ENCODE data around the gene TAS2R1. TPM values are rescaled to one million over a fixed set of nuclear protein-coding genes. Genes with fewer than 3 reads are reported as not detected.

Gene TAS2R1
- polyA plus RNA-seq, 1 of the 3 experiments (the other 2 are of a cell fraction), result not detected

GRCh38 chr5:9663891-9664290 is 33.7 kb upstream of the TAS2R1 start (continued):
- TF ChIP-seq PBX3 (IDR thresholded peaks at IDR 0.05), result no peak
- TF ChIP-seq TCF12 (IDR thresholded peaks at IDR 0.05), result no peak
- TF ChIP-seq CTCF (IDR thresholded peaks at IDR 0.05), result no peak

GRCh38 chr5:9661316-9662015 is 31.3 kb upstream of the TAS2R1 start:
- H3K27me3 ChIP-seq (ENCODE audit: insufficient read depth), result no peaks in the 10 kb centered on the region
- no peak overlapping the region for H3K9ac ChIP-seq
- no peaks in the 10 kb centered on the region for H3F3A ChIP-seq (replicated peaks; ENCODE audit: insufficient read depth)
- TF ChIP-seq POLR2AphosphoS5 (IDR thresholded peaks at IDR 0.05; ENCODE audit: low read depth, low read length) (no peak), TCF12 (IDR thresholded peaks at IDR 0.05) (peak; percentile 82), NRF1 (IDR thresholded peaks at IDR 0.05; ENCODE audit: low read depth, low read length) (no peak), PBX3 (IDR thresholded peaks at IDR 0.05) (peak; percentile 35; the same call in 1 of the 2 replicates)
- ChIA-PET POLR2A (no interaction called here), CTCF (no interaction called here)
- DNase-seq, result no peak
- H2AFZ ChIP-seq (ENCODE audit: low read depth), result no peak overlapping the region
- 30% methylated on average over 6 of the region's 6 CpGs for WGBS (ENCODE audit: low lambda C conversion rate)
- H3K4me2 ChIP-seq, result no peak overlapping the region
- H3K9me2 ChIP-seq, result no peaks in the 10 kb centered on the region
- no peaks in the 10 kb centered on the region for H3K36me3 ChIP-seq (replicated peaks in 1 of 2; ENCODE audit: control insufficient read depth in 1 of 2, insufficient read depth in 2 of 2, low read length in 1 of 2)
- no peaks in the 10 kb centered on the region for H3K9me3 ChIP-seq
- H3K27ac ChIP-seq (ENCODE audit: low read depth in 2 of 2, low read length in 1 of 2), result no peak overlapping the region
- peaks cover 0 to 3% of the 10 kb centered on the region in 2 experiments; a peak in 1 of 4 replicates for H3K4me1 ChIP-seq (ENCODE audit: control insufficient read depth in 1 of 2, insufficient read depth in 2 of 2, low read depth in 1 of 2, low read length in 1 of 2)
- H3K4me3 ChIP-seq (ENCODE audit: low read depth in 2 of 2, low read length in 1 of 2), result no peak overlapping the region
- H4K20me1 ChIP-seq (ENCODE audit: insufficient read depth), result no peaks in the 10 kb centered on the region
- no peaks in the 10 kb centered on the region for H3K79me2 ChIP-seq (ENCODE audit: insufficient read depth)

GRCh38 chr5:9658706-9659105 is 28.6 kb upstream of the TAS2R1 start:
- Histone ChIP-seq H3K27me3 (ENCODE audit: insufficient read depth) (no peaks in the 10 kb centered on the region), H3K9me2 (no peaks in the 10 kb centered on the region), H3K4me3 (ENCODE audit: low read depth in 2 of 2, low read length in 1 of 2) (no peak overlapping the region), H3K4me2 (no peak overlapping the region), H4K20me1 (ENCODE audit: insufficient read depth) (no peaks in the 10 kb centered on the region), H3K27ac (ENCODE audit: low read depth in 2 of 2, low read length in 1 of 2) (no peak overlapping the region), H3K9ac (no peak overlapping the region), H3K79me2 (ENCODE audit: insufficient read depth) (no peaks in the 10 kb centered on the region), H3K9me3 (no peaks in the 10 kb centered on the region), H3F3A (replicated peaks; ENCODE audit: insufficient read depth) (no peaks in the 10 kb centered on the region), H3K4me1 (ENCODE audit: control insufficient read depth in 1 of 2, insufficient read depth in 2 of 2, low read depth in 1 of 2, low read length in 1 of 2) (peaks cover 0 to 3% of the 10 kb centered on the region in 2 experiments; a peak in 1 of 4 replicates), H3K36me3 (replicated peaks in 1 of 2; ENCODE audit: control insufficient read depth in 1 of 2, insufficient read depth in 2 of 2, low read length in 1 of 2) (no peaks in the 10 kb centered on the region), H2AFZ (ENCODE audit: low read depth) (no peak overlapping the region)
- POLR2A ChIA-PET, result no interaction called here
- CTCF ChIA-PET, result interaction anchor here (1.0 to 1.1 kb wide), 2 partner anchors 8 to 23 kb away, joined by 3 read pairs; no protein-coding TSS in a partner anchor
- 25% methylated on average over 2 of the region's 2 CpGs for WGBS (ENCODE audit: low lambda C conversion rate)
- DNase-seq, result no peak
- TF ChIP-seq CHD2 (IDR thresholded peaks at IDR 0.05; ENCODE audit: low read length, partially characterized antibody), result no peak
- TF ChIP-seq FOSL2 (IDR thresholded peaks at IDR 0.05; ENCODE audit: borderline replicate concordance, low read depth), result no peak
- TF ChIP-seq YY1 (IDR thresholded peaks at IDR 0.05; ENCODE audit: low read depth), result no peak
- TF ChIP-seq ZBTB33 (IDR thresholded peaks at IDR 0.05; ENCODE audit: borderline replicate concordance, low read depth), result no peak
- TF ChIP-seq RFX5 (IDR thresholded peaks at IDR 0.05; ENCODE audit: low read length), result no peak
- TF ChIP-seq ELF1 (IDR thresholded peaks at IDR 0.05), result no peak
- no peak for TF ChIP-seq GABPA (IDR thresholded peaks at IDR 0.05; ENCODE audit: low read depth)
- no peak for TF ChIP-seq GATA2 (CRISPR knock-in tag; IDR thresholded peaks at IDR 0.05)
- TF ChIP-seq EP300 (IDR thresholded peaks at IDR 0.05; ENCODE audit: borderline replicate concordance in 1 of 2, low read depth in 1 of 2, low read length in 1 of 2), result no peak
- TF ChIP-seq JUND (IDR thresholded peaks at IDR 0.05), result no peak
- no peak for TF ChIP-seq RXRA (IDR thresholded peaks at IDR 0.05; ENCODE audit: borderline replicate concordance, low read depth)
- TF ChIP-seq CTCF (IDR thresholded peaks at IDR 0.05), result no peak

Measured in SK-N-SH (cell line).